HG03520 (cell line): ENCODE measurements around the gene IMMP2L.
"Not testable (repeated sequence)": the region's sequence is repeated elsewhere in the genome, so short reads cannot be mapped to it uniquely, and the experiment has no call there.

Experiments
- ATAC-seq: cut with Tn5 transposase; IDR thresholded peaks from one replicate; pipeline ENCODE4 v1.9.1; 2021; ENCODE audit warnings: mild to moderate bottlenecking, moderate library complexity; ENCODE audit not compliant: unreplicated experiment

Gene IMMP2L

DNA sequence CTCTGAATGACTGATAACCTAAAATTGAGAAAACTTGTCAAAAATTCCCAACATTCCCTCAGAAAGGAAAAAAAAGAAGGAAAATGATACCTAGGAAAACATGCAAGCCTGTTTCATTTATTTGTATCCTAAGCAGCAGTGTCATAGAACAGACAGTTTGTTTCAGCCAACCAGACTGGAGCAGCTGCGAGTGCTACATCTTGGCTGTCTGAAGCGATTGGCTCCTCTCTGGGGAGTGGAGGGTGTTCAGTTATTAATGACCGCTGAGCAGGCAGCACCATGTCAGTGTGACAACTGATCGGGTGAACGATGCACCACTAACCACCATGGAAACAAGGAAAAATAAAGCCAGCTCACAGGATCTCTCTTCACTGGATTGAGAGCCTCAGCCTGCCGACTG lies 471.4 kb downstream of the IMMP2L start, which contains the start of gene LRRN3:
LRRN3 (plus strand) TSS at position 282 of the 400 bp plus-strand sequence. CDS start 31,646 bp downstream, outside the sequence.
- no peak for ATAC-seq

GRCh38 chr7:111089822-111090426 lies 472.4 kb downstream of the IMMP2L start:
- ATAC-seq: no peak

GRCh38 chr7:111088328-111088727 lies 474.0 kb downstream of the IMMP2L start:
- no peak for ATAC-seq

GRCh38 chr7:111086532-111086931 lies 475.8 kb downstream of the IMMP2L start:
- ATAC-seq: no peak

- ATAC-seq: no peak
Observed at GRCh38 chr7:111085356-111085755, 476.9 kb downstream of the IMMP2L start.

DNA sequence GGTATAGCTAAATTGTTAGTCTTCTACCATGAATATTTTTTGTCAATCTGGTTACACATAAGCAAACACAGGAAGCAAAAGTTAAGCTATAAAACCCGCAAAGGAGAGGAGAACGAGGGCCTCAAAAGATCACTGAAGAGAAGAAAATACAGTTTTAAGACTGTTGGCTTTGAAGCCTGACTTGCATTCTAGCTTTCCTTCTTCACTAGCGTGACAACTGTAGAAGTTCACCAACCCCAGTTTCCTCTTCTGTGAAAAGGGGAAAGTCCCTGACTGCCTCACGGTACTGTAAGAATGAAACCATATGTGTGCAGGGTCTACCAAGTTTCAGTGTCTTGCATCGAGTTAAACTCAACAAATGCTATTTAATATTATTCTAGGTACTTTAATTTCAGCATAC lies 478.9 kb downstream of the IMMP2L start:
- peak; percentile 99 for ATAC-seq

- no peak for ATAC-seq
Observed at GRCh38 chr7:111082351-111082750, 479.9 kb downstream of the IMMP2L start.

DNA sequence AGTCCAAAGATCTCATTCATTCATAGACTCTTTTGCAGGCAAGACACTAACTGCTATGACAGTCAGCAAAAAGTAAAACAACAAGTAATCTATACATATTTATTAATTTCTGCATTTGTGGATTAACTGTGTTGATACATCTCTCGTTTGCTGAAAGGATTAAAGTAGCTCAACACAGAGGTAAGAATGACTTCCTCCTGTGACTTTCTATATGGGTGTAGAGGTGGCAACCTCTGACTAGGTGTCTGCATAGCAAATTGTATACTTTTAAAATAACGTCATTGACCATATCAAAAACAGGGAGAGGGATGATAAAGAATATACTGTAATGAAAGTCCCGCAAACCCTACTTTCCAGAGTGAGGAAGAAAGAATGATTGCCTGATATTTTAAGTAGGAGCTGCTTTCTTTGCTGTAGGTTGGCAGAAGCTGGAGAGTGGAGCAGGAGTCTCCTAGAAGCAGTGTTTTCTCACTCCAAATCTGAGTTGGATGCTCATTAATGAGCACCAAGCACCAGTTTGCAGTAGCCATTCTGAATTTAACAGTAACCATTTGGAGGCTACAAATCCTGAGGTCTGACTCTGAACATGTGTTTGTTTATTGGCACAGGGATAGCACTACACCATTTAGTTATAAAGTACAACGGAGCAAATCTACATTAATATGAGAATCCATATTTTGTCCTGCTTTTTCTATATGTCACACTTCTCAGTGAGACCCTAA lies 480.6 kb downstream of the IMMP2L start:
- no peak for ATAC-seq

- peak; percentile 23 for ATAC-seq
Observed at GRCh38 chr7:111080495-111081105, 481.7 kb downstream of the IMMP2L start.

DNA sequence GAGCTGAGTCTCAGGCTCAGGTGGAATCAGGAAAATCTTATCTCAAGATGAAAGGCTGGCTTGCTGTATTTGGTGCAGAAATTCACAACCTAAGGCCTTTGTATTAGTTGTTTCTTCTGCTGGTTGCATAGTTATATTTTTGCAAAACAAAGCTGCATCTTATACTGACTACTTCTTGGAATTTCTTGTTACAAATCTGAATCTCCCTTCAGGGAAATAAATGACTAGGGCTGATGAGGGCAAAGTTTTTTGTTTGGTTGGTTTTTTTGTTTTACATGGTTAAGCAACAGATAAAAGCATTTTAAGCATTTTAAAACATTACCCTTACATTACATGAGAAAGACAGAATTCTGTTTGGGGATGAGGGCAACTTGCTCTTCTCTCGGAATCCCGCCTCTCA lies 485.3 kb downstream of the IMMP2L start:
- ATAC-seq: no peak

GRCh38 chr7:111076205-111076604 lies 486.1 kb downstream of the IMMP2L start:
- no peak for ATAC-seq

- no peak for ATAC-seq
Observed at GRCh38 chr7:111075498-111075897, 486.8 kb downstream of the IMMP2L start.

DNA sequence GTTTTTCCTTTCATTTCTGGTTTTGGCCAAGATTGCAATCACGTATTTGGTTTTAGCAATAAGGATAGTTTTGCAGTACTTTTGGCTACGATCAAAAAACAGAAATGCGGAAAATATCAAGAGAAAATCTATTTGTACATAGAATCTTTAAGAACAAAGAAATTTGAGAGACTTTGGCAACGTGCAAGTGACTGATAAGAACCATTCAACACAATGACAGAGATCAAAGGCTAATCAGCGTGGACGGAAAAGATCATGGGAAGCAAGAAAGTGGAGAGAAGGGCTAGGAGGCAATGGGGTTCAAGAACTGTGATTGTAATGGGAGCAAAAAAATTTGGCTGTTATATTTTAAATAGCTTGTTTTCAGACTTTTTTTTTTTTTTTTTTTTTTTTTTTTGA lies 487.5 kb downstream of the IMMP2L start:
- ATAC-seq: no peak

GRCh38 chr7:111074071-111074747 lies 488.1 kb downstream of the IMMP2L start:
- ATAC-seq: peak; percentile 40

DNA sequence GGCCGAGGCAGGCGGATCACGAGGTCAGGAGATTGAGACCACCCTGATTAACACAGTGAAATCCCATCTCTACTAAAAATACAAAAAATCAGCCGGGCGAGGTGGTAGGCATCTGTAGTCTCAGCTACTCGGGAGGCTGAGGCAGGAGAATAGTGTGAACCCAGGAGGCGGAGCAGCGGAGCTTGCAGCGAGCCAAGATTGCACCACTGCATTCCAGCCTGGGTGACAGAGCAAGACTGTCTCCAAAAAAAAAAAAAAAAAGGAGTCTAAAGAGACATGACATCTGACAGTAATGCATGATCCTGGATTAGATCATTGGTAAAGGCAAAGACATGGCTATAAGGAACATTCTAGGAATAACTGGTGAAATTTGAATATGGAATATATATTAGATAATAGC lies 489.6 kb downstream of the IMMP2L start:
- not testable (repeated sequence) for ATAC-seq

DNA sequence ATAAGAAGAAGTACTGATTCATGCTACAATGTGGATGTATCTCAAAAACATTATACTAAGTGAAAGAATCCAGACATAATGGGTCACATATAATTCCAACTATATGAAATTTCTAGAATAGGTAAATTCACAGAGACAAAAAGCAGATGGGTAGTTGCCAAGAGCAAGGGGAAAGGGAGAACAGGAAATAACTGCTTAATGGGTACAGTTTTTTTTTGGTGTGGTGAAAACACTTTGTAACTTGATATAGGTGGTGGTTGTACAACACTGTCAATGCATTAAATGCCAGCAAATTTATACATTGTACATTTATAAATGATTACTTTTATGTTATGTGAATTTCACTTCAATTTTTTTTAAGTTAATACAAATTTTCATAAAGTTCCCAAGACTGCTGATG lies 490.7 kb downstream of the IMMP2L start:
- no peak for ATAC-seq

GRCh38 chr7:111068618-111069017 lies 493.7 kb downstream of the IMMP2L start:
- ATAC-seq: no peak

DNA sequence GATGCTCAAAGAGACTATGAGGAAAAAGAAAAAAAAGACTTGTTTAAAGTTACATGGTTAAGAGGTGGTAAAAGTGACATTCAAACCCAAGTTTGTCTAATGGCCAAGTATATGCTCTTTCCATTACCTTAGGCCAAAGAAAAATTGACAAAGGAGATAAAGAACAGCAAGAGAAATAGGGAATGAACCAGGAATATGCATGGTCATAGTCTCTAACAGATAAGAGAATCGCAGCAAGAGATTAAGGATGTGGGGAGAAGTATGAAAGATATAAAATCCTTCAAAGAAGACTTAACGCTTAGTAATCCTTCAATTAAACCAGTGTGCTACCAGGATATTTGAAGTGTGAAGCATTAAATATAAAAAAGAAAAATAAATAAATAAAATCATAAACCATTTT lies 494.6 kb downstream of the IMMP2L start:
- no peak for ATAC-seq

- no peak for ATAC-seq
Observed at GRCh38 chr7:111067251-111067650, 495.0 kb downstream of the IMMP2L start.

DNA sequence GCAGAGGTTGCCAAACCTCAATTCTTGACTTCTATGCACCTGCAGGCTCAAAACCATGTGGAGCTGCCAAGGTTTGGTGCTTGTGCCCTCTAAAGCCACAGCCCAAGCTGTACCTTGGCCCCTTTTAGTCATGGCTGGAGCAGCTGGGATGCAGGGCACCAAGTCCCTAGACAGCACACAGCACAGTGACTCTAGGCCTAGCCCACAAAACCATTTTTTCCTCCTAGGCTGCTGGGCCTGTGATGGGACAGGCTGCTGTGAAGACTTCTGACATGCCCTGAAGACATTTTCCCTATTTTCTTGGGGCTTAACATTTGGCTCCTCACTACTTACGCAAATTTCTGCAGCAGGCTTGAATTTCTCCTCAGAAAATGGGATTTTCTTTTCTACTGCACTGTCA lies 499.1 kb downstream of the IMMP2L start:
- no peak for ATAC-seq

GRCh38 chr7:111059833-111060232 lies 502.5 kb downstream of the IMMP2L start:
- ATAC-seq: no peak

GRCh38 chr7:111057066-111057465 lies 505.2 kb downstream of the IMMP2L start:
- ATAC-seq: no peak
